ENCODE results near the gene IL36B. TPM values are rescaled to one million over a fixed set of nuclear protein-coding genes. Genes with fewer than 3 reads are reported as not detected.

Gene IL36B
- total and polyA plus RNA-seq, 2 donors (not counting 1 experiment from before 2014, with no cell fraction given), result not detected

GRCh38 chr2:113039719-113040118 lies 12.9 kb downstream of the IL36B start:
- intact Hi-C loops (cut with micrococcal nuclease), result no loop called here
- no peak overlapping the region for H3K4me3 Mint-ChIP-seq
- peaks cover 0 to 4% (median 0%) of the 10 kb centered on the region in 4 experiments for H3K27me3 ChIP-seq (replicated peaks in 1 of 4; ENCODE audit: control extremely low read depth in 1 of 4, control insufficient read depth in 3 of 4, insufficient read depth in 4 of 4, low read length in 3 of 4)
- H2AFZ ChIP-seq (ENCODE audit: insufficient read depth, low read depth, low read length, poor library complexity, severe bottlenecking), result no peak overlapping the region
- H3K79me2 ChIP-seq (ENCODE audit: control insufficient read depth, insufficient read depth, low read length), result no peaks in the 10 kb centered on the region
- no peak overlapping the region for H3K27ac ChIP-seq (ENCODE audit: low read length in 2 of 2)
- no peaks in the 10 kb centered on the region for H3K36me3 ChIP-seq (replicated peaks in 1 of 2; ENCODE audit: control extremely low read depth in 1 of 2, control insufficient read depth in 1 of 2, extremely low read depth in 1 of 2, insufficient read depth in 2 of 2, low read length in 1 of 2)
- DNase-seq (no peak), ATAC-seq (ENCODE audit: low read depth) (no peak)
- H3K4me1 ChIP-seq (ENCODE audit: control insufficient read depth in 2 of 2, insufficient read depth in 2 of 2, low read length in 2 of 2), result no peaks in the 10 kb centered on the region
- POLR2A ChIA-PET, result no interaction called here
- WGBS (ENCODE audit: insufficient coverage), result 42% methylated on average over 4 of the region's 5 CpGs
- no peaks in the 10 kb centered on the region for H3K4me1 Mint-ChIP-seq
- no peak overlapping the region for H3K4me3 ChIP-seq (ENCODE audit: control extremely low read depth in 1 of 5, extremely low read depth in 1 of 5, insufficient read depth in 1 of 5, low read depth in 2 of 5, low read length in 4 of 5)
- no peak overlapping the region for H3K9ac ChIP-seq (ENCODE audit: low read length)
- H3K27ac Mint-ChIP-seq, result no peak overlapping the region
- no peaks in the 10 kb centered on the region for H4K20me1 ChIP-seq (ENCODE audit: control insufficient read depth, insufficient read depth, low read length, poor library complexity, severe bottlenecking)
- TF ChIP-seq, protein P1, sequence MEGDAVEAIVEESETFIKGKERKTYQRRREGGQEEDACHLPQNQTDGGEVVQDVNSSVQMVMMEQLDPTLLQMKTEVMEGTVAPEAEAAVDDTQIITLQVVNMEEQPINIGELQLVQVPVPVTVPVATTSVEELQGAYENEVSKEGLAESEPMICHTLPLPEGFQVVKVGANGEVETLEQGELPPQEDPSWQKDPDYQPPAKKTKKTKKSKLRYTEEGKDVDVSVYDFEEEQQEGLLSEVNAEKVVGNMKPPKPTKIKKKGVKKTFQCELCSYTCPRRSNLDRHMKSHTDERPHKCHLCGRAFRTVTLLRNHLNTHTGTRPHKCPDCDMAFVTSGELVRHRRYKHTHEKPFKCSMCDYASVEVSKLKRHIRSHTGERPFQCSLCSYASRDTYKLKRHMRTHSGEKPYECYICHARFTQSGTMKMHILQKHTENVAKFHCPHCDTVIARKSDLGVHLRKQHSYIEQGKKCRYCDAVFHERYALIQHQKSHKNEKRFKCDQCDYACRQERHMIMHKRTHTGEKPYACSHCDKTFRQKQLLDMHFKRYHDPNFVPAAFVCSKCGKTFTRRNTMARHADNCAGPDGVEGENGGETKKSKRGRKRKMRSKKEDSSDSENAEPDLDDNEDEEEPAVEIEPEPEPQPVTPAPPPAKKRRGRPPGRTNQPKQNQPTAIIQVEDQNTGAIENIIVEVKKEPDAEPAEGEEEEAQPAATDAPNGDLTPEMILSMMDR (IDR thresholded peaks at IDR 0.05), result no peak
- no peak for TF ChIP-seq EZH2 (IDR thresholded peaks at IDR 0.05; ENCODE audit: borderline replicate concordance, insufficient read depth, low read depth, low read length, poor library complexity, severe bottlenecking)
- no peak overlapping the region for H3K4me2 ChIP-seq (replicated peaks; ENCODE audit: low read depth, low read length, poor library complexity, severe bottlenecking)
- H3K9me3 ChIP-seq (ENCODE audit: control extremely low read depth in 1 of 3, control insufficient read depth in 2 of 3, insufficient read depth in 1 of 3, low read length in 2 of 3), result peaks cover 0 to 2% (median 0%) of the 10 kb centered on the region in 3 donors
- CTCF ChIA-PET, result no interaction called here
- H3K9me3 Mint-ChIP-seq (ENCODE audit: insufficient read depth), result no peaks in the 10 kb centered on the region
- peaks cover 42% of the 10 kb centered on the region for H3K27me3 Mint-ChIP-seq

GRCh38 chr2:113039158-113039557 lies 13.5 kb downstream of the IL36B start:
- ChIA-PET POLR2A (no interaction called here), CTCF (no interaction called here)
- no peaks in the 10 kb centered on the region for H3K4me1 Mint-ChIP-seq
- H4K20me1 ChIP-seq (ENCODE audit: control insufficient read depth, insufficient read depth, low read length, poor library complexity, severe bottlenecking), result no peaks in the 10 kb centered on the region
- no peak for ATAC-seq (ENCODE audit: low read depth)
- no peak for DNase-seq
- H3K4me3 Mint-ChIP-seq, result no peak overlapping the region
- no peak overlapping the region for H3K27ac ChIP-seq (ENCODE audit: low read length in 2 of 2)
- TF ChIP-seq, protein P1 (IDR thresholded peaks at IDR 0.05), result no peak
- TF ChIP-seq EZH2 (IDR thresholded peaks at IDR 0.05; ENCODE audit: borderline replicate concordance, insufficient read depth, low read depth, low read length, poor library complexity, severe bottlenecking), result no peak
- intact Hi-C loops (cut with micrococcal nuclease), result no loop called here
- no peaks in the 10 kb centered on the region for H3K36me3 ChIP-seq (replicated peaks in 1 of 2; ENCODE audit: control extremely low read depth in 1 of 2, control insufficient read depth in 1 of 2, extremely low read depth in 1 of 2, insufficient read depth in 2 of 2, low read length in 1 of 2)
- H3K4me2 ChIP-seq (replicated peaks; ENCODE audit: low read depth, low read length, poor library complexity, severe bottlenecking), result no peak overlapping the region
- H2AFZ ChIP-seq (ENCODE audit: insufficient read depth, low read depth, low read length, poor library complexity, severe bottlenecking), result no peak overlapping the region
- no peak overlapping the region for H3K4me3 ChIP-seq (ENCODE audit: control extremely low read depth in 1 of 5, extremely low read depth in 1 of 5, insufficient read depth in 1 of 5, low read depth in 2 of 5, low read length in 4 of 5)
- H3K4me1 ChIP-seq (ENCODE audit: control insufficient read depth in 2 of 2, insufficient read depth in 2 of 2, low read length in 2 of 2), result no peaks in the 10 kb centered on the region
- H3K27me3 Mint-ChIP-seq, result peaks cover 47% of the 10 kb centered on the region
- H3K27me3 ChIP-seq (replicated peaks in 1 of 4; ENCODE audit: control extremely low read depth in 1 of 4, control insufficient read depth in 3 of 4, insufficient read depth in 4 of 4, low read length in 3 of 4), result peaks cover 0 to 4% (median 0%) of the 10 kb centered on the region in 4 experiments
- H3K9me3 Mint-ChIP-seq (ENCODE audit: insufficient read depth), result no peaks in the 10 kb centered on the region
- no peak overlapping the region for H3K9ac ChIP-seq (ENCODE audit: low read length)
- WGBS (ENCODE audit: insufficient coverage), result 100% methylated on average over 1 of the region's 2 CpGs
- no peaks in the 10 kb centered on the region for H3K79me2 ChIP-seq (ENCODE audit: control insufficient read depth, insufficient read depth, low read length)
- H3K9me3 ChIP-seq (ENCODE audit: control extremely low read depth in 1 of 3, control insufficient read depth in 2 of 3, insufficient read depth in 1 of 3, low read length in 2 of 3), result peaks cover 0 to 2% (median 0%) of the 10 kb centered on the region in 3 donors
- no peak overlapping the region for H3K27ac Mint-ChIP-seq
